GM18517 (cell line): ENCODE results near the gene GCAT.

Experiments used
- ATAC-seq: cut with Tn5 transposase; IDR thresholded peaks from one replicate; pipeline ENCODE4 v1.9.1; 2021; ENCODE audit warnings: mild to moderate bottlenecking, moderate library complexity; ENCODE audit not compliant: unreplicated experiment

The GCAT gene

DNA sequence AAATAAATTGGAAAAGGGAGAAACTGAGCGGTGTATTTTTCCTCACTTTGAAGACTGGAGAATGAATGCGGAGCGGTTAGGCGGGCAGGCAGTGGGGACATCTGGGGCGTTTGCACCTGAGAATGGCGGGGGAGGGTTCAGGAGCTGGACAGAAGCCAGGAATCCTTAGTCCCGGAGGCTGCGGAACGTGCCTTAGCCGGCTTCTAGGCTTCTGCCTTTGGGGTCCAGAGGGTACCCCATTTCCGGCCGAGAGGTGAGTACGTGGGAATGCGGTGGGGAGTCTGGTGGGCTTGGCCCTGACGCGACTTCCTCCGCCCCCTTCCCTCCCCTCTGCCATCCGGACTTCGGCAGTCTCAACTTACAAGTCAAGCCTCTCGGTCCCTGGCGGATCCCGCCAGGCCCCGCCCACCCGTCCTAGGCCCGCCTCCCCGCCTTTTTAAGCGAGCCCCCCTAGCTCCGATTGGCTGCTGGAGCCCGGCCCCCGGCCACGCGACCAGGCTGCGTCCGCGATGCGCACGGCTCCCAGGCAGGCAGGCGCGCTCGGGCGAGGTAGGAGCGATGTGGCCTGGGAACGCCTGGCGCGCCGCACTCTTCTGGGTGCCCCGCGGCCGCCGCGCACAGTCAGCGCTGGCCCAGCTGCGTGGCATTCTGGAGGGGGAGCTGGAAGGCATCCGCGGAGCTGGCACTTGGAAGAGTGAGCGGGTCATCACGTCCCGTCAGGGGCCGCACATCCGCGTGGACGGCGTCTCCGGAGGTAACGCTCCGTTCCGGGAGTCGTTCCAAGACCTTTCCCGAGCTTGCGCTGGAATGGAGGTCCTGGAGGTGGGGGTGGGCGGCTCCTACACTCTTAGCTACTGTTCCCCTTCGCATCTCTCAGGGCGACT lies at the start of gene GCAT:
Gene GCAT, plus strand, starts transcription at position 525 of the 884 bp plus-strand sequence. Its CDS starts 34 bp downstream, at position 559.
- no peak for ATAC-seq

DNA sequence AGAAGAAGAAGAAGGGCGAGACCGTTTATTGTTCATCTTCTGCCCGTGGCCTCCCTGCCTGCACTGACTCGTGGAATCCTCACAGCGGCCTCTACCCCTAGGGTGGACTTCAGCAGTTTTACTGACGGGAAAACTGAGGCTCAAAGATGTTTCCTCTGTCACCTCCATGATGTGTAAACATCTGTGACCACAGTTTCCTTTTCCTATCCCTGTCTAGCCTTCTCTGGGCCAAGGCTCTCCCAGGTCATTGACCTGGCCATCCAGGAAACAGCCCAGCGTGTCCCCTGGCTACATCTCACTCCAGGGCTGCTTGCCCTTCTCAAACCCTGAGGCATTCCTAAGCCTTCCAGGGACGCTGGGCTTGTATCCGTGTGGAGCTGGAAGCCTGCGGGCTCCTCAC lies 49.0 kb upstream of the GCAT start:
- ATAC-seq = no peak

DNA sequence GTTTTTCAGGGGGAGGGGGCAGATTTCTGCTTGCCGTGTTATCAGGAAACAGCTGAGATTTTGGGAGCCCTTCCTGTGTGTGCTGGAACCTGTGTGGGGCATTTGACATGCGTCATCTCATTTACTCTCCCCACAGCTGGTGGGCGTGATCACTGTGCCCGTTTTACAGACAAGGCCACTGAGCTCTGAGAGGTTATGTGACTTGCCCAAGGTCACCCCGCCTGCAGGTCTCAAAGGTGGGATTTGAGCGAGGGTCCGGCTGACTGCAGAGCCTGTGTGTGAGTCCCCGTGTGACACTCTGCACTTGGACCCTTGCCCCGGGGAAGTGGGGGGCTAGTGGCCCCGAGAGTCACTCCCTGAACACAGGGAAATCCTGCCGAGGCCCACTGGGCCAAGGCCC lies 48.5 kb upstream of the GCAT start:
- no peak for ATAC-seq

DNA sequence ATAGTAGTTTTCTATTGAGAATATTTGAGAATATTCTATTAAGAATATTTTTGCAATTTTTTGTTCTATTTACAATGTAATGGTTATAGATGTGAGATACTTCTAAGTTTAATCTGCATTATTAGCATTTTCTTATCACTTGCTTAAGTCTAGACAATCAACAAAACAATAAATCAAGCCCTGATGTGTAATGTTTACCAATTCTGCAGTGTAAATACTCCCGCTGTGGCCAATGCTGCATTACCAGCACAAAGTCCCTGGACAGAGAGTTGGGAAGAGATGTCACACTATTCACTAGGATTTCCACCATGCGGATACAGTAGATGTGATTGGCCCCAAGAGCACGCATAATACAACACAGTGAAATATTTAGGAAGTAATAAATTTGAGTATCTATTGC lies 47.6 kb upstream of the GCAT start:
- ATAC-seq = no peak

DNA sequence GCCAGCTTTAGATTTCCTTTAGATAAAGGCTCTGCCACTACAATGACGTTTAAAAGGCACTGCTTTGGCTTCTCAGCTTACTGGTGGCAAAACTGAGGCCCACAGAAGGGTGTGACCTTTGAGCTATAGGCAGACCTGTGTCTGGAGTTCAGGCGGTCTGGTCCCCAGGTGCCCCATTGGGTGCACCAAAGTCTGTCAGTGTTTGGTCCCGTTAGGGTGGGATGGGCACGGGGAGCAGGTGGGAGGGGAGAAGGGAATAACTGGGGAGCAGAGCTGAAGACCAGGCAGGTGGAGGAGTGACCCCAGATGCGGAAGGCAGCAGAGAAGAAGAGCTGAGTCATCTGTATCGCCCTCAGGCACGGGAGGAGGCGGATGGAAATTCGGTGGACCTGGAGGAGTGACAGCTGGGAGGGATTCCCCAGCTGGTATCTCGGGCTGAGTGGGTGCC lies 45.3 kb upstream of the GCAT start:
- no peak for ATAC-seq

DNA sequence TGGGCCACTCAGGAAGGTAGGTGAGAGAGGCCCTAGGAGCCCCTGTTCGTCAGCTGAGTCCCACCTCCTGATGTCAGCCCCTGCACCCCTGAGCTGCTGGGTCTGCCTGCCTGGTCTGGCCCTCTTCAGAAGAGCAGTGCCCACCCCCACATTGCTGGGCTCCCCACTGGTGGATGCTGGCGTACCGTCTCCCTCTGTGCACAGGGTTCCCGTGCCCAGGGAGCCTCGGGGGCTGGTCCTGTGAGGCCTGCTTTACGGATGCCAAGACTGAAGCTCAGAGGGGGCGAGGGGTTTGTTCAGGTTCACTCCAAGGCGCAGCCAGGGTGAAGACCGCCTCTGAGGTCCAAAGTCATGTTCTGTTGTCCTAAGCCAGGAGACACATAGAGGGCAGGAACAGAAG lies 44.7 kb upstream of the GCAT start:
- no peak for ATAC-seq

DNA sequence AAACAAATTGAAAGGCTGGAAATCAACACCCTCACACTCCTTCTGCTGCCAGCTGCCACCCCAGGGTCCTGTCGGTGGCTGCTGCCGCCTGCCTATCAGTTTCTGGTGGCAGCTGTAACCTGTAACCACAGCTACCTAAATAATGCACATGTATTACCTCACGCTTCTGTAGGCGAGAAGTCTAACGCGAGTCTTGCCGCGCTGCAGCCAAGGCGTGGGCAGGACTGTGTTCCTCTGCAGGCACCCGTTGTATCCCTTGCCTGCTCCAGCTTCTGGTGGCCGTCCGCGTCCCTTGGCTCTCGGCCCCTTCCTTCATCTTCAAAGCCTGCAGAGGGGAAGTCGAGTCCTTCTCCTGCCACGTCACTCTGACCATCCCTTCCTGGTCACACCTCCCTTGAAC lies 44.1 kb upstream of the GCAT start:
- no peak for ATAC-seq

DNA sequence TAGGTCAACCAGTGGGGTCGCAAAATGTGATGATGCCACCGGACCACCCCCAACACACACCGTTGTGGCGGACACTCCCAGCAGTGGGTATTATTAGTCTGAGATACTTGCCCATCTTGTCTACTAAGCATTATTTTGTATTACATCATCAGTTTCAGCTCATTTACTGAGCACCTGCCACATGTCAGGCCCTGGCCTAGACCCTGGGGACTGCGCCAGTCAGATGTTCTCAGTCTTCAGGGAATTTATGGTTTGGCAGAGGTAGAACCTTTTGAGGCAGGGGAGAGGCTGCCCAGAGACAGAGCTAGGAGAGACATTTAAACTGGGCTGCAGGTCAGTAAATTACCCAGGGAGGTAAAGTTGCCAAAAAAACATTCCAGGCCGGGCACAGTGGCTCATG lies 43.1 kb upstream of the GCAT start:
- ATAC-seq = no peak

DNA sequence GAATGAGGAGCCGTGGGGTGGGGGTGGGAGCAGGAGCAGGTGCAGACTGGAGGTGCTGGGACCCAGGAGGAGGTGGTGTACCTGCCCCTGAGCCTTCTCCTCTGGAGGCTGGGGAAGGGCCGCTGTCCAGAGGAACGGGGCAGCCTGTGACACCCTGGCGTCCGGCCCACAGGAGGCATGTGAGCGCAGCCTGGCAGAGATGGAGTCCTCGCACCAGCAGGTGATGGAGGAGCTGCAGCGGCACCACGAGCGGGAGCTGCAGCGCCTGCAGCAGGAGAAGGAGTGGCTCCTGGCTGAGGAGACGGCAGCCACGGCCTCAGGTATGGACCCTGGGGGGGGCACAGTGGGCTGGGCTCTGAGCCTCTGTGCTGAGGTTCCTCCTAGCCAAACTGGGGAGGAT lies 42.2 kb upstream of the GCAT start:
- ATAC-seq = no peak

DNA sequence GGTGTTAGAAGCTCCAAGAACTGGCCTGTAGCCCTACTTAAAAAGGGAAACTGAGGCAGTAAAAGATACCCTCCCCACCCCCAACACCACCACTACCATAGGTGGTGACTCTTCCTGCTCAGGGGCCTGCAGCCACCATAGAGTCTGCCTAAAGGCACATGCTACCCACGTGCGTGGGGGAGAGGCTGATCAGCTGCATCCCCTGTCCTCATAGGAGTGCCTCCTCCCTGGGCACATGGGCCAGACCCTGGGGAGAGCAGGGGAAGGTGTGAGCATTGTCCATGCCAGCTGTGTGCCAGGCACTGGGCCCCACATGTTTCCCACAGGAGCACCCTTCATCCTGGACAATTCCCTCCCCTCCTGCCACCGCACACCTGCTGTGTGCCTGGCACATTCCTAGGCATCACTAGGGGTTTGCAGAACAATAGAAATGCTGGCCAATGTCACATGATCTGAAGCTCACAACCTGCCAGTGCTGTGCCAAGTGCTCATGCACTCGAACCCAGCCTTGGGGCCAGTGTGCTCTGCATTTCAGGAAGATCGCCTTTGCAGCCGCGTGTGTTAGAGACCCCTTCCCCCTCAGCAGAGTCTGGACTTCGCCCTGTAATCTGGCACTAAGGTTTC lies 41.7 kb upstream of the GCAT start:
- no peak for ATAC-seq

DNA sequence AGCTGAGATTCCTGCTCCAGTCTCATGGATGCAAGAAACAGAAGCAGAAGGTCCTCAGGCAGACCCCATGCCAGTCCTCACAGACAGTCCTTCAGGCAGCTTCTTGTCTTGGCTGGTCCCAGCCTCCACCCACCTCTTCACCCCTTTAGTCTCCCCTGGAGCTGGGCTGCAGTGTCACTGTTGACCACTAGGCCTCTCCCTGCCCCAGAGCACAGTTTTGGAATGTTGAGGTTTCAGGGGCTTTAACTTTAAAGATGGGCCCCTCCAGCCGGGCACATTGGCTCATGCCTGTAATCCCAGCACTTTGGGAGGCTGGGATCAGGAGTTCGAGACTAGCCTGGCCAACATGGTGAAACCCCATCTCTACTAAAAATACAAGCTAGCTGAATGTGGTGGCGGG lies 39.5 kb upstream of the GCAT start:
- no peak for ATAC-seq

DNA sequence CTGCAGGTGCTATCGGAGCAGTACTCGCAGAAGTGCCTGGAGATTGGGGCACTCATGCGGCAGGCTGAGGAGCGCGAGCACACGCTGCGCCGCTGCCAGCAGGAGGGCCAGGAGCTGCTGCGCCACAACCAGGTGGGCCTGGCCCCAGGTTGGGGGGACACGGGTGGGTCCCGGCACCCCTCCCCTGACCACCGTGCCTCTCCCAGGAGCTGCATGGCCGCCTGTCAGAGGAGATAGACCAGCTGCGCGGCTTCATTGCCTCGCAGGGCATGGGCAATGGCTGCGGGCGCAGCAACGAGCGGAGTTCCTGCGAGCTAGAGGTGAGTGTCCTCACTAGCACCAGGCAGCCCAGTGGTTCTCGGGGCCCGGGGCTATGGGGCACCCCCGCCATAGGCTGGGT lies 38.7 kb upstream of the GCAT start:
- ATAC-seq = no peak

DNA sequence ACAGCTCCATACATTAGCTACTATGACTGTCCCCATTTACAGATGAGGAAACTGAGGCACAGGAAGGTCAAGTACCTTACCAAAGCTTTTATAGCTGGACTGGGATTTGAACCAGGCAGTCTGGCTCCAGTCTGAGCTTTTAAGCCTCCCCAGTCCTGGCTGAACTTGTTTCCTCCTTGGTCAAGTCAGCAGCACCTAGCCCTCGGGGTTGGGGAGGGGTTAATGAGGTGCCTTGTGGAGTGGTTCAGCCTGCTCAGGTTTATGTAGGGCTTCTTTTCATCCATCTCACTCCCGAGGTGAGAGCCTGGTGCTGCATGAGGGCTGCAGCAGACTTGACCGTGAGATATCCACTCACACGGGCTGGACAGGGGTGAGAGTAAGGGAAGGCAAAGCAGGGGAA lies 36.7 kb upstream of the GCAT start:
- no peak for ATAC-seq

DNA sequence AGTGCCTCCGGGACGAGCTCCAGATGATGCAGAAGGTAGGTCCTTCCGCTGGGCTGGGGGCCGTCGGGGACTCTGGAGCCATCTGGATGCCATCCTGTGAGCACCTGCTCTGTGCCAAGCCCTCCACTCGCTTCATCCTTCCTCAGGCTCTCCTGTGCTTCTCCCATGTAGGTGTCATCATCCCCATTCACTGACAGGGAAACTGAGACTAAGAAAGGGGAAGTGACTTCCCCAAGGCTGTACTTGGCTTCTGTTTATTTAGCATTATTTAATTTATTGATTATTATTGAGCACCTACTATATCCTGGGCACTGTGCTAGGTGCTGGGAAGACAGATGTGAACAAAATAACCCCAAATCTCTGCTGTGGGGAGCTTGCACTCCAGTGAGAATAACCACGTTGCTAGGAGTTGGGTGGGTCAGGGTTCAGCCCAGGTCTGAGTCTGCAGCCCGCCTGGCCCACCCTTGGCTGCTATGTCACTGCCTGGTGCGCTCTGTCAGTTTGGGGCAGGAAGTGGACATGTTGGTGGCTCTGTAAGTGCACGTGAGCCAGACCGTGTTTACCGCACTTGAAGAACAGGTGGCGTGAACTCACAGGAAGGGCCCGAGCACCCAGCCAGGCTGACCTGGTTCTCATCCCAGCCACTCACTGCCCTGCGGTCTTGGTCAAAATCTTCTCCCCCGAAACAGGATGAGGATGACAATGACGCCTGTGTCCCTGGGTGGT lies 35.9 kb upstream of the GCAT start:
- no peak for ATAC-seq

DNA sequence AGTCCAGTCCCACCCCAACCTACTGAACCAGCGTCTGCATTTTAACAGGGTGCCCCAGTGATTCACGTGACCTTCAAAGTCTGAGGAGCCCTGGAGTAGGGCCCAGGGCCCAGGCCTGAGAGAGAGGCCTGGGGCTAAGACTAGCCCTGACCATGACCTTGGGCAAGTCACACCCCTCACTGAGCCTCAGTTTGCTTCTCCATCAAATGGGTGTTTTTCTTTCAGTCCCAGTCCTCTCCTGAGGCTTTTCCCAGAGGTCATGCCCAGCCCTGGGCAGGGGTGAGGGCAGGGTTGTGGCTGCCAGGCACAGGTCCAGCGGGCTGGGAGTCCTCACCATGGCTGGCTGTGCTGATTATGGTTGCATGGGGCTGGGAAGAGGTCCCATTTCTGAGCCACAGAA lies 33.0 kb upstream of the GCAT start:
- ATAC-seq = no peak

DNA sequence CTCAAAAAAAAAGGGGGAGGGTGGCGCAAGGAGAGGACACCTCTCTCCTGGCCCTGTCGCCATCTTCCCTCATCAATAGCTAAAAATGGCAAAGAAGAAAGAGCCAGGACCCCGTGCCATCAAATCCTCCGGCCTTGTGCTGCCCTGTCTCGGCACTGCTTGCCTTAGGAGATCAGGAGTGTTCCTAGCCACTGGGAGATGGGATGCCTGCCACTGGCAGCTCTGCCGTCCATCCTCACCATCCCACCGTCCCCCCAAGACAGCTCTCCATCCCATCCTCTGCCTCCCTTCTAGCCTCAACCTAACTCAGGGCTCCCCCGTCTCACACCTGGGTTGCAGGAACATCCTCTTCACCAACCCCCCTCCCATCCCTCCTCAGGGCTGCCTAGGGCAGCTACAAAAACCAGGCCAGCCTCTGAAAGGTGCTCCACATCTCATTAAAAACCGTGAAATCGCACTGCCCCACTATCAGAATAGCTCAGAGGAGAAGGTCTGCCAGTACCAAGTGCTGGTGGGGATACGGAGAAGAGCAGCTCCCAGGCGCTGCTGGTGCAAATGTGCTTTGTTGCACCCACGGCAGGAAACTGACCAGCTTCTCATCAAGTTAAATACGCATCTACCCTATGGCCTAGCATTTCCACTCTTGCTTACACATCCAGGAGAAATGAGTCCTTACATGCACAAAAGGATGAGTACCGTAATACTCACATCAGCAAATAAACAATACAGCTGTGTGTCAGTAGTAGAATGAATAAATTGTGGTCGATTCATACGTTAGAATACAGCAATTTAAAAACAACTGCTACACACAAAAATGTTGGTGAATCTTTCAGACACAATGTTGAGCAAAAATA lies 31.7 kb upstream of the GCAT start:
- no peak for ATAC-seq

DNA sequence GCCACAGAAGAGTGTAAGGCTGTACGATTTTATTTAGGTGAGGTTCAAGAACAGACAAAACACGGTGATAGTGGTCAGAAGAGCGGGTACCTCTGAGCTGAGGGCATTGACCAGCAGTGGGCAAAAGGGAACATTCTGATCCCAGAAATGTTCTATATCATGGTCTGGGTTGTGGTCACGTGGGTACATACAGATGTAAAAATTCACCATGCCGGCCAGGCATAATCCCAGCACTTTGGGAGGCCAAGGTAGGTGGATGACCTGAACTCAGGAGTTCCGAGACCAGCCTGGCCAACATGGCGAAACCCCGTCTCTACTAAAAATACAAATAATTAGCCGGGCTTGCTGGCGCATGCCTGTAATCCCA lies 31.1 kb upstream of the GCAT start:
- ATAC-seq = no peak

DNA sequence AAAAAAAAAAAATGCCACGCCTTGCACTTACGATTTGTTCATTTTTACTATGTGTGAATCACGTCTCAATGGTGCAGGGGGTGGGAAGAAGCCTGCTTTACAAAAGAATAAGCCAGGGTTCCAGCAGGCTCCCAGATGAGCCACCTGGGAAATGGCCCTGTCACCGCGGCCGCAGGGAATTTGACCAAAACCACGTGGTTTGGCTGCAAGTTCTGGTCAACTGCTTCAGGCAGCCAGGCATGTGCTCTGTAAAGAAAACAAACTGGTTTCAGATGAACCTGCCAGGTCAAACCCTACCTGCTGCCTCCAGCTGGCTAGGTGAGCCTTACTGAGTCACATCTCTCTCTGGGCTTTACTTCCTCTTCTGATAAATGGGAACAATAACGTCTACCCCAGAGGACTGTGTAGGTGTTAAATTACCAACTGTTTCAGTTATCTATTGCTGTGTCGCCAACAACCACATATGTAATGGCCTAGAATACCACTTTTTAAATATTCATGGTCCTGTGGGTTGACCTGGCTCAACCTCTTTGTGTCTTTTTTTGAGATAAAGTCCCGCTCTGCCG lies 30.5 kb upstream of the GCAT start:
- no peak for ATAC-seq

DNA sequence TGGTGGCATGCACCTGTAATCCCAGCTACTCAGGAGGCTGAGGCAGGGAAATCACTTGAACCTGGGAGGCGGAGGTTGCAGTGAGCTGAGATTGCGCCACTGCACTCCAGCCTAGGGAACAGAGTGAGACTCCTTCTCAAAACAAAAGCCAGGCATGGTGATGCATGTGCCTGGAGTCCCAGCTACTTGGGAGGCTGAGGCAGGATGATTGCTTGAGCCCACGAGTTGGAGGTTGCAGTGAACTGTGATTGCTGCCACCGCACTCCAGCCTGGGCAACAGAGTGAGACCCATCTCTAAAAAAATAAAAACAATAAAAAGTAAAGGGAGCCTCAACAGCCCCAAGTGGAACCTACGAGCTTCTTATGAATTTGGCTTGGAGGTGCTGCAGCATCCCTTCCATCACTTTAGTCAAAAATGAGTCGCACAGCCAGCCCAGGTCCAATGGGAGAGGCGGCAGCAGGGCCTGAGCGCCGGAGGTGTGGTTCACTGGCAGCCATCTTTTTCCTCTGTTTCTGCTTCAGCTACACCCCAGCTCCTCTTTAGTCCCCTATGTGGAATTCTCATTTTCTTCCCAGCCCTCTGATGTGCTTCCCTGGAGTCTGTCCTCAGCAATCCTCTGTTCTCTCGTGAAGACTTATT lies 29.2 kb upstream of the GCAT start:
- no peak for ATAC-seq

DNA sequence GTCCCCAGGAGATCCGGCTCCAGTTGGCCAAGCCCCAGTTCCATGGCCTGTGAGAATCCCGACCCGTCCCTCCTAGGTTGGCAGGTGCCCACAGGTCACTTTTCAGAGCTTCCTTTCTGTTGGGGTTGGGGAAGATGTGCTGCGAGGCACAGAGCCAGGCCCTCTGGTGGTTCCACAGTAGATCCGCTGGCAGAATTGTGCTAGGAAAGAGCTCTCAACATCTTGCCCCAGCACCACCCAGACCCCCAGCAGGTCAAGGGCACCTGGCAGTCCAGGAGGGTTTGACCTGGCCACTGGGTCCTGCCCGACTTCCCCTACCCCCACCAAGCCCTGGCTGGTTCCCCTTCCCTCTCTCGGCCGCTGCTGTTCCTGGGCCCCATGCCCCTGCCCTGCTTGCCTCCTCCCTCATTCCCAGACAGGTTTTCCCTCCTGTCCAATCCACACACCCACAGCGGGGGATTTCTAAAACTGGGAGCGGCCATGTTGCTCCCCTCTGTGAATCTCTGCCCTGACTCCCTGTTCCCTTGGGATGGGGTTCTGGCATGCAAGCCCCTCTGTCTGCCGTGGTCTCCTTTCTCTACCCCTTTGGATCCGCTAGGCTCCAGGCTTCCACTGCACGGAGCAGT lies 26.2 kb upstream of the GCAT start:
- ATAC-seq = no peak
